GM18873 (cell line): ENCODE results near the gene TMEM217.

Source experiments
- ATAC-seq: cut with Tn5 transposase; IDR thresholded peaks from one replicate; pipeline ENCODE4 v1.9.1; 2021; ENCODE audit warnings: mild to moderate bottlenecking, moderate library complexity, moderate number of reproducible peaks; ENCODE audit not compliant: unreplicated experiment, low FRiP score

Gene TMEM217

DNA sequence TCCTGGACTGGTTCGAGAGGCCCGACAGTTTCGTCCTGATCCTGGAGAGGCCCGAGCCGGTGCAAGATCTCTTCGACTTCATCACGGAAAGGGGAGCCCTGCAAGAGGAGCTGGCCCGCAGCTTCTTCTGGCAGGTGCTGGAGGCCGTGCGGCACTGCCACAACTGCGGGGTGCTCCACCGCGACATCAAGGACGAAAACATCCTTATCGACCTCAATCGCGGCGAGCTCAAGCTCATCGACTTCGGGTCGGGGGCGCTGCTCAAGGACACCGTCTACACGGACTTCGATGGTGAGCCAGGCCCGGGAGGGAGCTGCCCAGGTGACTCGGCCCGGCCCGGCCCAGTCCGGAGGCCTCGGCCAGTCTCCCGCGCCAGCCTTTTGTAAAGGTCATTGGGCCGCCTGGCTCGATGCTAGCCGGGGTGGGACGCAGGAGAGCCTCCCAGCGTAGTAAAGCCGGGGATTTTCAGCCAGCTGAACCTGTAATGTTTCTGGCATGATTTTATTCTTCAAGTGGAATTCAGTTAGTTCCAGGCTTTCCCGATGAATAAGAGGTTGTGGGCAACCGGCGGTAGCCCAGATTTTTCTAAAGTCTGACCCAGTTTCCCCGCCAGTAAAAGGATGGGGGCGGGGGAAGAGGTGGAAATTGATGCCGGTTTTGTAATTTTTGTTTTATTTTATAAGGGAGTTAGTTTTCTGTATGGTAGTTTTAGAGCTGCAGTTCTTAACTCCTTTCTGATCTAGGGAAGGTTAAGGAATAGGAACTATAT lies 86.6 kb downstream of the TMEM217 start:
- ATAC-seq, result no peak

DNA sequence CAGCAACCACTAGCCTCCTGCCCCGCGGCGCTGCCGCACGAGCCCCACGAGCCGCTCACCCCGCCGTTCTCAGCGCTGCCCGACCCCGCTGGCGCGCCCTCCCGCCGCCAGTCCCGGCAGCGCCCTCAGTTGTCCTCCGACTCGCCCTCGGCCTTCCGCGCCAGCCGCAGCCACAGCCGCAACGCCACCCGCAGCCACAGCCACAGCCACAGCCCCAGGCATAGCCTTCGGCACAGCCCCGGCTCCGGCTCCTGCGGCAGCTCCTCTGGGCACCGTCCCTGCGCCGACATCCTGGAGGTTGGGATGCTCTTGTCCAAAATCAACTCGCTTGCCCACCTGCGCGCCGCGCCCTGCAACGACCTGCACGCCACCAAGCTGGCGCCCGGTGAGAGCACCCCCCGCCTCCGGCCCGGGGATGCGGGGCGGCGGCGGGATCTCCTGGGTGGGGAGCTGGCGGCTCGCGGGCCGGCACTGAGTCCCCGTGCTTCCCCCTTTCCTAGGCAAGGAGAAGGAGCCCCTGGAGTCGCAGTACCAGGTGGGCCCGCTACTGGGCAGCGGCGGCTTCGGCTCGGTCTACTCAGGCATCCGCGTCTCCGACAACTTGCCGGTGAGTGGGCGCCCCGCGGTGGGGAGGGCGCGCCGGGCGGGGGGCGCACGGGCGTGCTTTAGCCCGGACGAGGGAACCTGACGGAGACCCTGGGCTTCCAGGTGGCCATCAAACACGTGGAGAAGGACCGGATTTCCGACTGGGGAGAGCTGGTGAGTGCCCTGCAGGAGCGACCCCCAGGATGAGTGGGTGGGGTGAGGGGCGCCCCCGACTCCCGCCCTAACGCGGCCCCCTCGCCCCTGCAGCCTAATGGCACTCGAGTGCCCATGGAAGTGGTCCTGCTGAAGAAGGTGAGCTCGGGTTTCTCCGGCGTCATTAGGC lies 87.4 kb downstream of the TMEM217 start:
- ATAC-seq, result peak; percentile 19

DNA sequence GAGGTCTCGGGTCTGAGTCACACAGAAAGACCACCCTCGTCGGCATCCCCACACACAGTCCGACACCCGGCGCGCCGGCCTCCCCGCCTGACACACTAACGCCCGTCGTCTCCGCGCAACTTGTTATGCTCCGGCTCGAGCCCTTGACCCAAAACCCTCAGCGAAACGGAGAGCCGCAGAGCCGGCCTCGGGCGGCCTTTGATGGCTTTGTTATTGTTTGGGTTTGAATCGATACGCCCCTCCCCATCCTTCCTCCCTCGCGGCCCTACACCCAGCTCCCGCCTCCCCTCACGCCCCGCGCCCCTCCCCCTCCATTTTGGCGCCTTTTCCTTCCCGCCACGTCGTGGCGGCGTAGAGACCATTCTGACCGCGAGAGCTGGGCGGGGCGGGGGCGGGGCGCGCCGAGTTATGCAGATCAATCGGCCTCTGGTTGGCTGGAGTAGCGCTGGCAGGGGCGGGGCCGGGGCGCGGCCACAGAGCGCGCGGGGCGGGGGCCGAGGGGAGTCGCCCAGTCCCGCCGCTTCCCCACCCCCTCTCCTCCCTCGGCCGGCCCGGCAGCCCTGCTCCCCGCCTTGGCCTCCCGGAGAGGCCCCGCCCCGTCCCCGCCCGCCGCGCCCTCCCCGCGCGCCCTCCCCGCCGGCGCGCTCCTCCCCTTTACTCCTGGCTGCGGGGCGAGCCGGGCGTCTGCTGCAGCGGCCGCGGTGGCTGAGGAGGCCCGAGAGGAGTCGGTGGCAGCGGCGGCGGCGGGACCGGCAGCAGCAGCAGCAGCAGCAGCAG lies 88.3 kb downstream of the TMEM217 start, which contains the start of gene PIM1:
Gene PIM1, plus strand, starts transcription at position 657 of the 777 bp plus-strand sequence. CDS start 424 bp downstream, outside the sequence.
- peak; percentile 39 for ATAC-seq

DNA sequence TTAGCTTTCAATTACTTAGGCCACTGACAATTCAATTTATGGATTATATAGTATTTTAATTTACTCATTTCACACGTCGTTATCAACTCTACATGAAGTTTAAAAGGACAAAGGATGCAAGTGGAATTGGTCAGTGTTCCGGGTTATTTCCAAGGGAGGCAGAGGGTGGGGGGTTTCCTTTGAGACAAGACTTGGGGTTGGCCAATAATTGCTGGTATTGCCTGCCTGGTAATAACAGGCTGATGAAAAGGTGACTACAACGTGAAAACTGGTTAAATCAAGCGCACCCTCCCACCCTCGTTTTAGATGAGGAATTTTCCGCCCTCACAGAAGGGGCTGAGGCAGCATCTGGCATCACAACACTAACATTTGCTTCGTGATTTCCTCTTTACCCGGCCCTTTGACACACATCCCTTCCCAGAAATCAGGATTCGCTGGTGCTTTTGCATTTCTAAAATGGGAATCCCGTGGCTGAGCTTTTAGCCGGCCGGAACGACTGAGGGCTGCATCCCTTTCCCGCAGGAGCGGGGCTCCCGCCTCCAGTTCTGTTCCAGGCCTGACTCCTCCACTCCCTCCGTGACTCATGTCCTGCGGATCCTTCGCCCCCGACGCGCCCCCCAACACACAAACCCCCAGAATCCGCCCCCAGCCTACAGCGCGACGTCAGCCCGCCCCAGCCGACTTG lies 89.0 kb downstream of the TMEM217 start:
- ATAC-seq, result no peak

DNA sequence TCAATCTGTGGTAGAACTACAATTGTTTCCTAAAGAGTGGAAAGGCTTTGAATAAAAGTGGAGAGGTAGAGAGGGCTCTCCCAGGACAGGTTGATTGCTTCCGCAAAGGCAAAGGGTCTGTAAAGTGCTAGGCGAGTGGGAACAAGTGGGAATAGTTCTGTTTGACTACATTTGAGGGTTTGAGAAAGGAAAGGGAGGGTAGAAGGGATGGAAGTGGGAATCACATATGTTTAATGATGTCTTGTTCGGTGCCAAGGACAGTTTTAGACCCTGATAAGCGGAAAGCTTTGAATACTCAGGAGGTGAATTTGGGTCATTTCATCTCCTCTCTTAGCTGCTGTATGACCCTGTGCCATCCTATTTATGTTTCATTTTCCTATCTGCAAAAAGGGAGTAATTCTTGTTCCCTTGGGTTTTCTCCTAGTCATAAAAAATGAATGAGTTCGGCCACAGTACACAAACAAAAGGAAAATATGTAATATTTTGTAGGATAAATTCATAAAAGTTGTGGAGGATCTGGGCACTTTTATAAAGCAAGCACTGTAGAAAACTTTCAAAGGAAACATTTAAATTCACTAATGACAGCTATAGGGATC lies 89.7 kb downstream of the TMEM217 start:
- ATAC-seq, result no peak

DNA sequence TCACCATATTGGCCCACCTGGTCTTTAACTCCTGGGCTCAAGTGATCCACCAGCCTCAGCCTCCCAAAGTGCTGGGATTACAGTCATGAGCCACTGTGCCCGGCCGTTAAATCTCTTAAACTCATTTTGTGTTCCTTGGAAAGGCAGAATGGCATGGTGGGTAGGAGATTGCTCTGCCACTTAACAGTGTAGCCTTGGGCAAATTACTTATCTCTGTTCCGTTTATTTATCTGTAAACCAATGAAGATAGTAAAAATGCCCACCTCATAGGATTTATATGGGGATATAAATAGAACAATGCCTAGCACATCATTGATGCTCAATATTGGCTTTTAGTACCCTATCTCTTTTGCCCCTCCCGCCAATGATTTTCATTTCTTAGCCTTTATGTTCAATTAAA lies 95.2 kb downstream of the TMEM217 start:
- no peak for ATAC-seq
